Midbrain (tissue), 1 donor: ENCODE results near the gene CLPX.
"Not testable (repeated sequence)": the region's sequence is repeated elsewhere in the genome, so short reads cannot be mapped to it uniquely, and the experiment has no call there.

ENCODE experiments used
- DNase-seq: peaks from one replicate; lab custom pipeline; 2025; lab: John Stamatoyannopoulos, UW

Gene CLPX

DNA sequence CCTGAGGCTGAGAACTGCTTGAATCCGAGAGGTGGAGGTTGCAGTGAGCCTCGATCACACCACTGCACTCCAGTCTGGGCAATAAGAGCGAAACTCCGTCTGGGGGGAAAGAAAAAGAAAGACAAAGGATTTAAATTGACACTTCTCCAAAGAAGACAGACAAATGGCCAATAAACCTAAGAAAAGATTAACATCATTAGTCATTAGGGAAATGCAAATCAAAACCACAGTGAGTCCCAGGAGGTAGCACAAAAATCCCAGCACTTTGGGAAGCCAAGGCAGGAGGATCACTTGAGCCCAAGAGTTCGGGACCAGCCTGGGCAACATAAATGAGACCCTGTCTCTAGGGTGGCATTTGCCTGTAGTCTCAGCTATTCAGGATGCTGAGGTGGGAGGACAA, 12.6 kb downstream of the CLPX start:
- no peak for DNase-seq

GRCh38 chr15:65171428-65171827, 13.7 kb downstream of the CLPX start:
- no peak for DNase-seq

DNA sequence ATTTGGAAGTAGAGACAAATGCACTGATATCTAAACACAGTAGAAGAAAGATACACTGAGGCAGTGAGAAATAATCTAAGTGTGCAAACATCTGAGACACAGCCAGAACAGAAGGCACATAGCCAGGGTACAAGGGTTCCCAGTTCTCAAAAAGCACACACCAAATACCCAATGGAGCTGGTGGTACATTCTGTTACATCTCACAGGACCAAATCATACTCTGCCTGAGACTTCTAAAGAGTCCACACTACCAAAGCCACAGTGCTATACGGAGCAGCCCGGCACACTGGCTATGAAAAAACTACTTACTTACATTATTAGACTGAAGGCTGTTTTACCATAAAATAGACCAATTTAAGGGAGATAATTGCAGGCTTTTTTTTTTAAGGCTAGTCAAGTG, 19.3 kb downstream of the CLPX start:
- no peak for DNase-seq

DNA sequence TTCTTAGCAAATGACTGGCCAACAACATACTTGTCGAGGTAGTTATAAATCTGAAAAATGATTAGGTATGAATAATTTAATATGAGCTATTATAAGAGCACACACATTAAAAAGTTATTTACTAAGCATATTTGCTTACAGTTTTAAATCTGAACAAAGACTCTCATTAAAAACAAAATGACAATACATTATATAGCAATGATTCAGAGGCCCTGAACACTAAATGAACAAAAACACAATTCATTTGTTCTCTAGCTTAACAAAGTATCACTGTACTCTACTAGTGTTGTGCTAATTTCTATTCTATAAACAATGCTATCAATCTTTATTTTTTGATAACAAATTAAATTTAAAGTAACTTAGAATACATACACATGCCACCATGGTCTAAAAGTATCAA, 21.0 kb downstream of the CLPX start:
- DNase-seq, result no peak

DNA sequence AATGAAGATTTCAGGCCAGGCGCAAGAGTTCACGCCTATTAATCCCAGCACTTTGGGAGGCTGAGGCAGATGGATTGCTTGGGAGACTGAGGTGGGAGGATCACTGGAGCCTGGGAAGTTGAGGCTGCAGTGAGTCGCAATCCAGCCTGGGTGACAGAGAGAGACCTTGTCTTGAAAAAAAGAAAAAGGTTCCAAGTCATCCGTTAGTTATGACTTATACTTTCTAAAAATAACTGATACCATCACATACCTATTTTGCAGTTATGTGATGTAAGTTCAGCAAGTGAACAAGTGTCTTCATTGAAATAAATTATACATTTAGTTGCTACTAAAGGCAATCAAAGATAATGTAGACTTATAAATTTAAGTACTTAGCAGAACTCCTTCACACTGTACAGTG, 22.1 kb downstream of the CLPX start:
- DNase-seq, result no peak

DNA sequence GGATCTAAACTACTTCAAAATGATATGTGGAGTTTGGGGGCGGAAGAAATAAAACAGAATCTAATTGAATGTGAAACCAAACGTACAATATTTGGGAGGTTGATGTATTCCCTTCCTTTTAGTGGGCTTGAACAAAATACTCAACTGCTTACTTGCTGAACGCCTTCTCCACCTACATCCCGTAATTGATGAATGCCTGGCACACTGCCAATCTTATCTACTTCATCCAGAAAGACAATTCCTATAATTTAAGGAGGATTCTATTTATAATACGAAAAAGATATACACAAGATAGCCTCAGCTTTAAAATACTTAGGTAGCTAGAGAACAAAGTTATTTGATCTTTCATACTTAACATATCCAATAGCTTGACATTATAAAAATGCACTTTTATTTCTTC, 28.4 kb downstream of the CLPX start:
- no peak for DNase-seq

DNA sequence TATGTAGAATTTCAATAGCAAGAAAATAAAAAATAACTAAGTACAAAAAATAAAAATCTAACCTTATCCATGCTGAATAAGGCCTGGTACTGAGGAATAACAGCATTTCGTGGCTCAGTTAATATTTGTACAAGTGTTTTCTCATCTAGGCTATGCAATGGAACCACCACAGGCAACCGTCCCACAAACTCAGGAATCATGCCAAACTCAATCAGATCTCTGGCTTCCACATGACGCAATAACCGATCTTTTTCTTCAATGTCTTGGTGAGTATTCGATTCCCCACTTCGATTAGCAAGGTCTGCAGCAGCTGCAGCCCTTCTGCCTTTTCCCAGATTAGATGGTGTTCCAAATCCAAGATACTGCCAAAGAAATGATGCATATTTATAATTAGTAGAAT, 30.4 kb downstream of the CLPX start:
- no peak for DNase-seq

- no peak for DNase-seq
These were observed 37.2 kb downstream of the CLPX start for GRCh38 chr15:65147902-65148301.

DNA sequence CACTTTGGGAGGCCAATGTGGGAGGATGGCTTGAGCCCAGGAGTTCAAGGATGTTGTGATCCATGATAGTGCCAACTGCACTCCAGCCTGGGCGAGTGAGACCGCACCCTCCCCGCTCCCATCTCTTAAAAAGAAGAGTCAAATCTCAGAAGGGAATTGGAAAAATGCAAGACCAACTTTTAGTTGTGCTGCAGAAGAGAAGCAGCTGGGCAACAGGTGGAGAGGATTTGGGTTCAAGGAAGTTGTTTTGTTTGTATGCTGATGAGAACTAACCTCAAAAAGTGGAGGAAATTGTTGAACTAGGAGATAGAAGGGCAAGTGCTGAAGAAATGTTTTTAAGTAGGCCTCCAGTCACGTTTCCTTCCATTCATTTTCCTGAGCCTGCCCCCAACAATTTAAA, 38.7 kb downstream of the CLPX start:
- DNase-seq, result no peak

DNA sequence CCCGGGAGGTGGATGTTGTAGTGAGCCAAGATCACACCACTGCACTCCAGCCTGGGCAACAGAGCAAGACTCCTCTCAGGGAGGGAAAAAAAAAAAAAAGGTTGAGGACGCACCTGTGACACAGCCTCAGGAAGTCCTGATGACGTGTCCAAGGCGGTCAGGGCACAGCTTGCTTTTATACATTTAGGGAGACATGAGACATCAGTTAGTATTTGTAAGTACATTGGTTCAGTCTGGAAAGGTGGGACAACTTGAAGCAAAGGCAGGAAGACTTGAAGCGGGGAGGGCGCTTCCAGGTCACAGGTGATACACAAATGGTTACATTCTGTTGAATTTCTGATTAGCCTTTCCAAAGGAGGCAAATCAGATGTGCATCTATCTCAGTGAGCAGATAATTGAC, 46.5 kb downstream of the CLPX start:
- not testable (repeated sequence) for DNase-seq

- DNase-seq, result not testable (repeated sequence)
These were observed 47.2 kb downstream of the CLPX start for GRCh38 chr15:65137893-65138292.

- DNase-seq, result not testable (repeated sequence)
These were observed 48.1 kb downstream of the CLPX start for GRCh38 chr15:65137089-65137488.

- DNase-seq, result no peak
These were observed 50.6 kb downstream of the CLPX start for GRCh38 chr15:65134538-65134937.

- DNase-seq, result peak; percentile 96
These were observed 51.5 kb downstream of the CLPX start, which contains the start of gene PDCD7 for GRCh38 chr15:65133548-65134200. Gene PDCD7 (minus strand): TSS chr15:65133808. CDS start chr15:65133781, 27 bp downstream.

DNA sequence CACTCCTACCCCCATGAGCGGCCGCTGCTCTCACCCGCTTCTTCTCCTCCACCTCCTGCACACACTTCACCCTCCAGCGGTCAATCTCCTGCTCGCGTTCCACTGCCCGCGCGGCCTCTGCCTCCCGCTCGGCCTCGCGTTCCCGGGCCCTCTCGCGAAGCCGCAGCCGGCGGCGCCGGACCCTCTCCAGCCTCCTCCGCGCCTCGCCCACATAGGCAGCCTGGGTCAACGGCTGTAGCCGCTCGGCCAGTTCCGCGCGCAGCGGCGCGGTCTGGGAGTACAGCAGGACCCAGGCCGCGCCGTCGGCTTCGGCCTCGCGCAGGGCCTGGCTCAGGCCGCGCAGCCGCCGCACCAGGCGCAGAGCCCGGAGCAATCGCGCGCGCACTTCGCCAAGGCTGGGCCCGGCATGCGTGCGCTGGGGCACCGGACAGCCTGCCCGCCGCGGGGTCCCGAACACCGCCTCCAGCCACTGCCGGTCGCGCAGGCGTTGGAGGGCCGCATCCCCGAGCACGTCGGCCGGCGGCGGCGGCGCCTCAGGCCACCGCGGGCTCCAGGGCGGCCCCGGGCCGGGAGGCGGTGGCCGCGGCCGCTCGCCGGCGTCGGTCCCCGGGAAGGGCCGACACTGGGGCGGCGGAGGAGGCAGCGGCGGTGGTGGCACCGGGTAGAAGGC, 52.1 kb downstream of the CLPX start:
- no peak for DNase-seq

DNA sequence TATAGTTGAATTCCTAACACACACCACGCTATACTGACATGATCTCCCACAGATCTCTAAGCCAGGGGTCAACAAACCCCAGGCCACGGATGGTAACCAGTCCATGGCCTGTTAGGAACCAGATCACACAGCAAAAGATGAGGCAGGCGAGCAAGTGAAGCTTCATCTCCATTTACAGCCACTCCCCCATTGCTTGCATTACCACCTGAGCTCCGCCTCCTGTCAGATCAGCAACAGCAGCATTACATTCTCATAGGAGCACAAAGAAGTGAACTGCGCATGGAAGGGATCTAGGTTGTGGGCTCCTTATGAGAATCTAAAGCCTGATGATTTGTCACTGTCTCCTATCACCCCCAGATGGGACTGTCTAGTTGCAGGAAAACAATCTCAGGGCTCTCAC, 54.2 kb downstream of the CLPX start:
- no peak for DNase-seq

DNA sequence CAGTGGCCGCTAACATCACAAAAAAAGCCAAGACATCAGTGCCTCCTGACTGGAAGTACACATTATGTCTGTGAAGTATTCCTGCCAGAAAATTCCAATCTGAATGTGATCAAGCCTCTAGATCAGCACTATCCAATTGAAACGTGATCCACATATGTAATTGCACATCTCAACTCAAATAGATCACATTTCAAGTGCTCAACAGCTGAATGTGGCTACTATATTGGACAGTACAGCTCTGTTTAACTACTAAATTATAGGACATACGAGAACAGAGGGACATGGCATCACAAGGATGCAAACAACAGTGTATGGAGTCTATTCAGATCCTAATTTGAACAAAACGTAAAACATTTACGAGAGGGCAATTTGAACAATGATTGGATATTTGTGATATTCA, 69.6 kb downstream of the CLPX start:
- DNase-seq, result no peak

GRCh38 chr15:65115086-65115485, 70.1 kb downstream of the CLPX start, which contains the start of gene UBAP1L:
Gene UBAP1L (minus strand): TSS chr15:65115200. CDS start chr15:65106215, 8,985 bp downstream.
- no peak for DNase-seq

DNA sequence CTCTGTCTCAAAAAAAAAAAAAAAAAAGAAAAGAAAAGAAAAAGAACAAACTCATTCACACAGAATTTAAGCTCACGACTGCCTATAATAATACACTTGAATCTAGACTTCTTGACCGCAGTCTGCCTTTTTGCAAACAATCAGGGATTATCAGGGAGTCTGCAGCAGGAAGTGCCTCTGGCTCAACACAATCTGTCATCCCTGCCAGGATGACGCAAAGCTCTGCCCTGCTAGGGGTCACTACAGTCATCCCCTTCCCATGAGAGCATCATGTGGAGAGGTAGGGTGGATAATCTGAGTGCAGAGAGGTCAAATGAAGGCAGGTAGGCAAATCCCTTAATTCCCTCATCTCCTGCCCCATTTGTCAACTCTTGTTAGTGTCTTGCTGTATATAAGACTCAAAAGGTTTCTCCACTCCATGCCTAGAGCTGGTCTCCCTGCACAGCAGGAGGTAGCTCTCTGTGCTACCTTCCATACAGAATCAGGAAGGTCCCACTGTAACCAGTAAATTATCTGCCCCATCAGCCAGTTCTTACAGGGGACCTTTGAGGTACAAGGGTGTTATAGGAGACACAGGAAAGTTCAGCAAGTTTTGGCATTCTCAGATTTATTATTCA, 74.4 kb downstream of the CLPX start:
- DNase-seq, result no peak

DNA sequence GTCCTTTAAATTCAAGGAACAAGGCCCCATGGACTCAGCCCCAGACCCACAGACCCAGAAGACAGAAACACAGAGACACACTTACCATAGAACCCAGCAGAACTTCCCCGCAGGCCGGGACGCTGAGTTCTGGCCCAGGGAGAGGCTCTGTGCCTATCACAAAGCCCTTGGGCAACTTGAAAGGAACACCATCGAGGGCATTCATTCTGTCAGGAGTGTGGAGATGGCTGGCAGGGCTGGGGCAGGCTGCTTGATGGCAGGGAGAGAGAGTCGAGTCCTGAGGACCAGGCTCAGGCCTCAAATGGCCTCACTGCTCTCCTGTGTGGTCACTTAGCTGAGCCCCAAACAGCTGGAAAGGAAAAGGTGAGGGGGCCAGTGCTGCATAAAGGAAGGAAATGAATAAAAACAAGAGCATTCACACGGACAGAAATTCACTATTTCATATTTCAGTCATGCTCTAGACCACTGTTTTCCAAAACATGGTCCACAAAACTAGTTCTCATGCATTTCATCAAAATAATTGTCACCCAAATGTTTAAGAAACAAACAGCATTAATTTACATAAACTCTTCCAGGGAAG, 79.0 kb downstream of the CLPX start:
- no peak for DNase-seq

GRCh38 chr15:65105038-65105437, 80.1 kb downstream of the CLPX start:
- DNase-seq, result no peak

GRCh38 chr15:65102912-65103311, 82.2 kb downstream of the CLPX start:
- DNase-seq, result no peak
